Endothelial cell of umbilical vein (primary cell): ENCODE measurements around the gene DUOXA1. TPM values are rescaled to one million over a fixed set of nuclear protein-coding genes. Genes with fewer than 3 reads are reported as not detected.

Source experiments
- BruUV-seq: library from RNA; stranded (reverse); fragments of 400-500 nt; replicated peaks from 2 replicates; lab custom pipeline; 2021; lab: Mats Ljungman, UMichigan
- CTCF ChIA-PET: fragments of 300-600, 350-600 bp; sonication (Branson Sonifier 250); formaldehyde crosslinking; loops from one replicate; lab custom pipeline; 2021; ENCODE audit warnings: antibody characterized with exemption, inconsistent platforms; lab: Charles Lee
- POLR2A ChIA-PET: fragments of 300-600, 350-600 bp; sonication (Branson Sonifier 250); formaldehyde crosslinking; loops from one replicate; lab custom pipeline; 2021; ENCODE audit warnings: antibody characterized with exemption, inconsistent platforms; lab: Charles Lee
- DNase-seq: peaks from one replicate; pipeline ENCODE4 v3.0.0-alpha.2; 2011; ENCODE audit warnings: low read depth, low spot score
- FAIRE-seq: peaks from 2 replicates; lab custom pipeline; 2011; peaks lifted over from hg19 to GRCh38; lab: Jason Lieb, UNC
- H2AFZ ChIP-seq: 2 replicates; pipeline ENCODE4 v1.6.0; 2012; ENCODE audit warnings: low read depth, low read length, control low read depth, inconsistent platforms
- H3K27ac ChIP-seq: 2 replicates; pipeline ENCODE4 v1.5.1; 2011; ENCODE audit warnings: low read depth, mild to moderate bottlenecking, control low read depth, low read length, moderate library complexity; ENCODE audit not compliant: insufficient read depth
- H3K27me3 ChIP-seq, 2 experiments: 2 replicates each; pipeline versions ENCODE4 v1.6.0 to v1.6.1; 2011; ENCODE audit warnings: low read length in 2 of 2, mixed read lengths in 1 of 2; ENCODE audit not compliant: control insufficient read depth in 2 of 2, insufficient read depth in 2 of 2
- H3K36me3 ChIP-seq, 2 experiments: 2 replicates in 1 of 2; 3 replicates in 1 of 2; pipeline ENCODE4 v1.5.1; 2011; ENCODE audit warnings: low read length in 2 of 2, mild to moderate bottlenecking in 1 of 2, moderate library complexity in 1 of 2; ENCODE audit not compliant: control insufficient read depth in 2 of 2, insufficient read depth in 2 of 2; ENCODE audit errors: extremely low read depth in 1 of 2
- H3K4me1 ChIP-seq: 3 replicates; pipeline ENCODE4 v1.5.1; 2011; ENCODE audit warnings: mild to moderate bottlenecking, low read length; ENCODE audit not compliant: control insufficient read depth, insufficient read depth; ENCODE audit errors: extremely low read depth
- H3K4me2 ChIP-seq: 2 replicates; pipeline ENCODE4 v1.6.1; 2011; ENCODE audit warnings: low read length, control low read depth, mixed read lengths; ENCODE audit not compliant: insufficient read depth
- H3K4me3 ChIP-seq, 3 experiments: fragments of 200-600 bp in 1 of 3; sonication (generic), shearing (Covaris generic) in 1 of 3; replicated peaks in 1 of 3; 2 replicates each; pipeline ENCODE4 v1.5.1; 2011 to 2016; ENCODE audit warnings: control low read depth in 3 of 3, low read length in 3 of 3, mild to moderate bottlenecking in 2 of 3, inconsistent platforms in 1 of 3, low read depth in 1 of 3, moderate library complexity in 1 of 3; ENCODE audit not compliant: insufficient read depth in 1 of 3
- H3K79me2 ChIP-seq: 2 replicates; pipeline ENCODE4 v1.6.0; 2012; ENCODE audit warnings: low read length, inconsistent platforms; ENCODE audit not compliant: control insufficient read depth, insufficient read depth
- H3K9ac ChIP-seq: replicated peaks from 2 replicates; pipeline ENCODE3; 2011; ENCODE audit warnings: low read length, control low read depth; ENCODE audit not compliant: insufficient read depth; ENCODE audit errors: extremely low read depth
- H3K9me1 ChIP-seq: replicated peaks from 3 replicates; pipeline ENCODE4 v1.6.0; 2011; ENCODE audit warnings: mild to moderate bottlenecking, low read length; ENCODE audit not compliant: control insufficient read depth, insufficient read depth; ENCODE audit errors: extremely low read depth
- H3K9me3 ChIP-seq: replicated peaks from 2 replicates; pipeline ENCODE4 v1.5.1; 2012; ENCODE audit warnings: low read length, inconsistent platforms; ENCODE audit not compliant: control insufficient read depth, insufficient read depth
- H4K20me1 ChIP-seq: replicated peaks from 2 replicates; pipeline ENCODE3; 2011; ENCODE audit warnings: mild to moderate bottlenecking, low read length; ENCODE audit not compliant: control insufficient read depth, insufficient read depth; ENCODE audit errors: extremely low read depth
- EZH2 ChIP-seq: IDR thresholded peaks from 2 replicates; pipeline ENCODE4 v1.6.1; 2012; ENCODE audit warnings: borderline replicate concordance, low read depth, mild to moderate bottlenecking, moderate library complexity, low read length, inconsistent platforms; ENCODE audit not compliant: severe bottlenecking
- FOS ChIP-seq: IDR thresholded peaks from 2 replicates; pipeline ENCODE4 v1.6.1; 2011; ENCODE audit warnings: mild to moderate bottlenecking, low read length, moderate library complexity, borderline replicate concordance; ENCODE audit not compliant: insufficient read depth
- GATA2 ChIP-seq: IDR thresholded peaks from 2 replicates; pipeline ENCODE4 v1.7.0; 2011; ENCODE audit warnings: low read depth, mild to moderate bottlenecking, moderate library complexity, mixed read lengths, low read length; ENCODE audit not compliant: insufficient read length, insufficient read depth
- JUN ChIP-seq: IDR thresholded peaks from 2 replicates; pipeline ENCODE4 v1.6.1; 2011; ENCODE audit warnings: borderline replicate concordance, low read depth; ENCODE audit not compliant: insufficient read length, insufficient read depth
- MYC ChIP-seq: IDR thresholded peaks from one replicate; pipeline ENCODE4 v1.6.1; 2011; ENCODE audit warnings: mild to moderate bottlenecking, low read depth, low read length
- POLR2A ChIP-seq: IDR thresholded peaks from 2 replicates; pipeline ENCODE4 v1.6.1; 2012; ENCODE audit warnings: low read depth, mild to moderate bottlenecking, control low read depth, low read length
- POLR2AphosphoS5 ChIP-seq: IDR thresholded peaks from 2 replicates; pipeline ENCODE4 v1.6.1; 2012; ENCODE audit warnings: low read depth, mild to moderate bottlenecking, control low read depth, low read length, moderate library complexity; ENCODE audit not compliant: insufficient read depth
- dilution Hi-C: fragments of 300-500 bp; cut with MboI; formaldehyde crosslinking; loops from one replicate; pipeline ENCODE4 v1.15.0; 2019; ENCODE audit warnings: low sequenced_read_pairs; ENCODE audit not compliant: extremely low pct_ligation_motif_present
- intact Hi-C: fragments of 100-400 bp; cut with micrococcal nuclease; formaldehyde crosslinking; loops from one replicate; pipeline ENCODE4 v1.10.0; 2022
- polyA plus RNA-seq, 4 experiments: library from polyadenylated mRNA; depleted of rRNA in 3 of 4; stranded (reverse) in 3 of 4; unstranded in 1 of 4; fragments of >200 nt; gene quantifications; 2 replicates each; pipeline versions ENCODE4 v1.2.1 to v1.2.3, GENCODE V29; 2011 to 2012; ENCODE audit warnings: missing spikeins in 1 of 4
- total RNA-seq: library from RNA; stranded (reverse); gene quantifications from 2 replicates; pipeline ENCODE4 v1.2.3, GENCODE V29; 2021
- TF ChIP-seq, protein P1 (sequence below): IDR thresholded peaks from 2 replicates; pipeline ENCODE4 v1.6.1; 2011; ENCODE audit not compliant: insufficient read depth, insufficient read length
- TF ChIP-seq, protein P2 (sequence below), 2 donors: IDR thresholded peaks; 1 replicate in 1 of 2; 2 replicates in 1 of 2; pipeline ENCODE4 v1.5.1; 2011; ENCODE audit warnings: low read length in 2 of 2, mild to moderate bottlenecking in 2 of 2, moderate library complexity in 2 of 2, control low read depth in 1 of 2, inconsistent platforms in 1 of 2, low read depth in 1 of 2; ENCODE audit not compliant: insufficient read depth in 1 of 2; ENCODE audit errors: extremely low read depth in 1 of 2

DUOXA1 gene
- total and polyA plus RNA-seq, 2 donors (not counting 3 experiments of a cell fraction or from before 2014, with no cell fraction given), result 0.07 TPM; not detected in 1

DNA sequence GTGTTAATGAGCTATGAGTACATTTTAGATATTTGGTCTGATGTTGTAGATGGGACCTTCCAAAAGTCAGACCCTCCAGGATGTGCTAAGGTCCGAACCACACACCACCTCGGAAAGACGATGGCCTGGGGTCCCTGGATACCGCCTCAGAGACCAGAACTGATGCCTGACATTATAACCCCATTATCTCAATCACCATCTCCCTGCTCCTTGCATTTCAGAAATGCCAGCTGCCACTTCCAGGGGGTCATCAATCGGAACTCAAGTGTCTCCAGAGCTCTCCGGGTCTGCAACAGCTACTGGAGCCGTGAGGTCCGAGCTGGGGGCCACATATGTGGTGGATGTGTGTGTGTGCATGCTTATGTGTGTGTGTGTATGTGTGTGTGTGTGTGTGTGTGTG lies 8.0 kb upstream of the DUOXA1 start:
- dilution Hi-C loops, result no loop called here

More for the DNA sequence above, 8.0 kb upstream of the DUOXA1 start:
- Histone ChIP-seq H3K9me1 (no peaks in the 10 kb centered on the region), H3K4me1 (no peaks in the 10 kb centered on the region), H3K4me3 (no peak overlapping the region), H2AFZ (no peak overlapping the region), H3K9ac (no peak overlapping the region), H3K27me3 (peaks cover 34 to 38% of the 10 kb centered on the region in 2 experiments), H3K79me2 (no peaks in the 10 kb centered on the region), H3K9me3 (no peaks in the 10 kb centered on the region), H3K36me3 (no peaks in the 10 kb centered on the region), H3K27ac (no peak overlapping the region), H3K4me2 (no peak overlapping the region), H4K20me1 (no peaks in the 10 kb centered on the region)
- intact Hi-C loops, result no loop called here
- no peak for TF ChIP-seq GATA2
- TF ChIP-seq MYC, result no peak
- no peak for TF ChIP-seq FOS
- no peak for TF ChIP-seq POLR2AphosphoS5
- no peak for TF ChIP-seq JUN
- TF ChIP-seq, protein P1, sequence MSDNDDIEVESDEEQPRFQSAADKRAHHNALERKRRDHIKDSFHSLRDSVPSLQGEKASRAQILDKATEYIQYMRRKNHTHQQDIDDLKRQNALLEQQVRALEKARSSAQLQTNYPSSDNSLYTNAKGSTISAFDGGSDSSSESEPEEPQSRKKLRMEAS, result no peak
- TF ChIP-seq, protein P2, sequence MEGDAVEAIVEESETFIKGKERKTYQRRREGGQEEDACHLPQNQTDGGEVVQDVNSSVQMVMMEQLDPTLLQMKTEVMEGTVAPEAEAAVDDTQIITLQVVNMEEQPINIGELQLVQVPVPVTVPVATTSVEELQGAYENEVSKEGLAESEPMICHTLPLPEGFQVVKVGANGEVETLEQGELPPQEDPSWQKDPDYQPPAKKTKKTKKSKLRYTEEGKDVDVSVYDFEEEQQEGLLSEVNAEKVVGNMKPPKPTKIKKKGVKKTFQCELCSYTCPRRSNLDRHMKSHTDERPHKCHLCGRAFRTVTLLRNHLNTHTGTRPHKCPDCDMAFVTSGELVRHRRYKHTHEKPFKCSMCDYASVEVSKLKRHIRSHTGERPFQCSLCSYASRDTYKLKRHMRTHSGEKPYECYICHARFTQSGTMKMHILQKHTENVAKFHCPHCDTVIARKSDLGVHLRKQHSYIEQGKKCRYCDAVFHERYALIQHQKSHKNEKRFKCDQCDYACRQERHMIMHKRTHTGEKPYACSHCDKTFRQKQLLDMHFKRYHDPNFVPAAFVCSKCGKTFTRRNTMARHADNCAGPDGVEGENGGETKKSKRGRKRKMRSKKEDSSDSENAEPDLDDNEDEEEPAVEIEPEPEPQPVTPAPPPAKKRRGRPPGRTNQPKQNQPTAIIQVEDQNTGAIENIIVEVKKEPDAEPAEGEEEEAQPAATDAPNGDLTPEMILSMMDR (IDR thresholded peaks at IDR 0.05; ENCODE audit: extremely low read depth in 1 of 2, insufficient read depth in 1 of 2, low read depth in 1 of 2, low read length in 2 of 2), result no peak
- no peak for TF ChIP-seq POLR2A
- no peak for TF ChIP-seq EZH2
- ChIA-PET POLR2A (no interaction called here), CTCF (interaction anchor here (0.8 to 2.4 kb wide), 6 partner anchors 9 to 267 kb away, joined by 3 to 8 read pairs (median 5); no protein-coding TSS in a partner anchor)
- DNase-seq (no peak), FAIRE-seq (no peak)
- no TSS peak for BruUV-seq
